GM12878 (cell line): Measurements from ENCODE around the gene CD2. TPM values are rescaled to one million over a fixed set of nuclear protein-coding genes. Genes with fewer than 3 reads are reported as not detected.

ENCODE experiments used
- ATAC-seq: fragments of 200-7000 bp; cut with Tn5 transposase; 3 replicates; pipeline ENCODE4 v1.9.1; 2020; ENCODE audit warnings: mild to moderate bottlenecking, moderate library complexity
- BruUV-seq: library from RNA; stranded (reverse); fragments of 400-500 nt; replicated peaks from 2 replicates; lab custom pipeline; 2021; lab: Mats Ljungman, UMichigan
- CTCF ChIA-PET: fragments of 300-600 bp; sonication (Branson Sonifier 250); formaldehyde crosslinking; extraction: SDS; loops from one replicate; lab custom pipeline; 2021; ENCODE audit warnings: inconsistent platforms; lab: Yijun Ruan, JAX
- POLR2A ChIA-PET: fragments of 350-600 bp; formaldehyde crosslinking; extraction: SDS; loops from one replicate; lab custom pipeline; 2021; ENCODE audit warnings: inconsistent platforms; lab: Charles Lee
- RAD21 ChIA-PET: fragments of 300-600 bp; sonication (Branson Sonifier 250); formaldehyde crosslinking; loops from one replicate; lab custom pipeline; 2023; ENCODE audit warnings: antibody characterized with exemption; ENCODE audit not compliant: unreplicated experiment; lab: Charles Lee
- SMC1A ChIA-PET: fragments of 300-600 bp; sonication (Branson Sonifier 250); formaldehyde crosslinking; loops from one replicate; lab custom pipeline; 2023; ENCODE audit not compliant: unreplicated experiment, uncharacterized antibody; lab: Charles Lee
- DNase-seq: peaks from one replicate; pipeline ENCODE4 v3.0.0-alpha.2; 2011; ENCODE audit warnings: low read depth, low spot score
- FAIRE-seq: peaks from 3 replicates; lab custom pipeline; 2011; peaks lifted over from hg19 to GRCh38; lab: Jason Lieb, UNC
- H2AFZ ChIP-seq: 2 replicates; pipeline ENCODE4 v1.6.0; 2011; ENCODE audit warnings: low read depth, low read length, control low read depth; ENCODE audit not compliant: control insufficient read depth
- H3K27ac ChIP-seq: 2 replicates; pipeline ENCODE4 v1.5.1; 2011; ENCODE audit warnings: control low read depth; ENCODE audit not compliant: control insufficient read depth, insufficient read depth
- H3K27me3 ChIP-seq, 2 experiments: replicated peaks in 1 of 2; 2 replicates each; pipeline versions ENCODE4 v1.6.0 to v1.6.1; 2011; ENCODE audit warnings: low read length in 1 of 2; ENCODE audit not compliant: control insufficient read depth in 2 of 2, insufficient read depth in 2 of 2
- H3K36me3 ChIP-seq, 2 experiments: 2 replicates each; pipeline ENCODE4 v1.5.1; 2011; ENCODE audit warnings: low read length in 1 of 2; ENCODE audit not compliant: control insufficient read depth in 2 of 2, insufficient read depth in 2 of 2
- H3K4me1 ChIP-seq: 2 replicates; pipeline ENCODE4 v1.6.1; 2011; ENCODE audit warnings: mild to moderate bottlenecking, low read length, moderate library complexity, mixed read lengths; ENCODE audit not compliant: control insufficient read depth, insufficient read depth
- H3K4me2 ChIP-seq: 2 replicates; pipeline ENCODE4 v1.6.0; 2011; ENCODE audit warnings: control low read depth; ENCODE audit not compliant: control insufficient read depth, insufficient read depth
- H3K4me3 ChIP-seq: fragments of 200-600 bp; sonication (generic); 2 replicates; pipeline ENCODE4 v1.5.1; 2016
- H3K79me2 ChIP-seq: 2 replicates; pipeline ENCODE4 v1.6.0; 2011; ENCODE audit warnings: low read length; ENCODE audit not compliant: control insufficient read depth, insufficient read depth
- H3K9ac ChIP-seq: 2 replicates; pipeline ENCODE4 v1.8.0; 2011; ENCODE audit warnings: low read length, control low read depth, mixed read lengths; ENCODE audit not compliant: control insufficient read depth, insufficient read depth
- H3K9me3 ChIP-seq: replicated peaks from 3 replicates; pipeline ENCODE4 v1.5.1; 2011; ENCODE audit warnings: mild to moderate bottlenecking, low read length; ENCODE audit not compliant: control insufficient read depth, insufficient read depth
- H4K20me1 ChIP-seq: 2 replicates; pipeline ENCODE4 v1.6.0; 2011; ENCODE audit not compliant: control insufficient read depth, insufficient read depth
- ASH2L ChIP-seq: fragments of 300-600, 200-600 bp; sonication (generic); IDR thresholded peaks from 2 replicates; pipeline ENCODE4 v1.6.1; 2017; ENCODE audit warnings: low read depth, mild to moderate bottlenecking, borderline replicate concordance
- CBFB ChIP-seq: IDR thresholded peaks from 2 replicates; pipeline ENCODE4 v1.6.1; 2016; ENCODE audit warnings: antibody characterized with exemption, low read depth
- ETV6 ChIP-seq, 2 experiments: fragments of 450-650 bp in 1 of 2; IDR thresholded peaks in 1 of 2; conservative IDR thresholded peaks in 1 of 2; 2 replicates each; pipeline ENCODE4 v1.6.1; 2014; ENCODE audit warnings: antibody characterized with exemption in 1 of 2, borderline replicate concordance in 1 of 2, low read depth in 1 of 2, mild to moderate bottlenecking in 1 of 2, moderate library complexity in 1 of 2
- MEF2A ChIP-seq: IDR thresholded peaks from 2 replicates; pipeline ENCODE4 v1.6.1; 2011; ENCODE audit warnings: low read depth, mild to moderate bottlenecking, low read length, moderate library complexity; ENCODE audit not compliant: insufficient read depth
- NFYB ChIP-seq: IDR thresholded peaks from 2 replicates; pipeline ENCODE4 v1.6.1; 2011; ENCODE audit warnings: low read depth, mild to moderate bottlenecking, low read length, improper control_type of control experiment, moderate library complexity; ENCODE audit not compliant: insufficient read depth
- PAX8 ChIP-seq: fragments of 450-650 bp; IDR thresholded peaks from 2 replicates; pipeline ENCODE4 v1.6.1; 2017; ENCODE audit warnings: mild to moderate bottlenecking, moderate library complexity
- POU2F2 ChIP-seq: IDR thresholded peaks from 3 replicates; pipeline ENCODE4 v1.6.1; 2011; ENCODE audit warnings: low read depth, mild to moderate bottlenecking, low read length, borderline replicate concordance
- TCF12 ChIP-seq: IDR thresholded peaks from 2 replicates; pipeline ENCODE4 v1.6.1; 2011; ENCODE audit warnings: low read depth, mild to moderate bottlenecking, low read length
- ZNF217 ChIP-seq: fragments of 450-650 bp; IDR thresholded peaks from 2 replicates; pipeline ENCODE4 v1.6.1; 2017; ENCODE audit warnings: antibody characterized with exemption, mild to moderate bottlenecking
- WGBS: methylation state at CpG from one replicate; pipeline ENCODE4 v1.1.6; 2016; ENCODE audit warnings: low lambda C conversion rate; ENCODE audit not compliant: insufficient replicate concordance, insufficient coverage; ENCODE audit errors: missing lambda C conversion rate; 5-methylcytosine and 5-hydroxymethylcytosine counted together
- in situ Hi-C: fragments of 300-500 bp; cut with MboI; formaldehyde crosslinking; loops from 9 replicates; pipeline ENCODE4 v1.14.3; 2018; ENCODE audit warnings: mixed read lengths
- intact Hi-C: fragments of 100-400 bp; cut with micrococcal nuclease; formaldehyde crosslinking; loops from one replicate; pipeline ENCODE4 v1.14.2; 2022; ENCODE audit not compliant: unreplicated experiment
- polyA plus RNA-seq, 11 experiments: library from polyadenylated mRNA; depleted of rRNA in 4 of 11; unstranded in 6 of 11; stranded (reverse) in 5 of 11; fragments of >200 nt; fragmentation: Nextera tagmentation in 4 of 11; fragmentation: Illumina TruSeq in 1 of 11; extraction: Ambion mirVana in 4 of 11; extraction: Trizol in 1 of 11; gene quantifications; 1 replicate in 1 of 11; 2 replicates in 10 of 11; pipeline versions ENCODE4 v1.2.1 to v1.2.3, GENCODE V29; 2011 to 2016; ENCODE audit warnings: inconsistent platforms in 2 of 11, missing spikeins in 2 of 11, low read depth in 1 of 11
- total RNA-seq, 4 experiments: library from RNA; depleted of rRNA in 3 of 4; stranded (reverse); fragments of >200 nt in 3 of 4; fragmentation: Illumina TruSeq in 1 of 4; extraction: Trizol in 1 of 4; gene quantifications; 2 replicates each; pipeline versions ENCODE4 v1.2.1 to v1.2.3, GENCODE V29; 2013 to 2021
- TF ChIP-seq, protein P1 (sequence below): IDR thresholded peaks from 2 replicates; pipeline ENCODE4 v1.6.1; 2012; ENCODE audit warnings: low read depth, low read length, improper control_type of control experiment

Gene CD2
- total and polyA plus RNA-seq, 10 of the 15 experiments (the other 5 are each of a cell fraction or from before 2014, with no cell fraction given) = 0.15 to 4.3 (median 2.8) TPM

DNA sequence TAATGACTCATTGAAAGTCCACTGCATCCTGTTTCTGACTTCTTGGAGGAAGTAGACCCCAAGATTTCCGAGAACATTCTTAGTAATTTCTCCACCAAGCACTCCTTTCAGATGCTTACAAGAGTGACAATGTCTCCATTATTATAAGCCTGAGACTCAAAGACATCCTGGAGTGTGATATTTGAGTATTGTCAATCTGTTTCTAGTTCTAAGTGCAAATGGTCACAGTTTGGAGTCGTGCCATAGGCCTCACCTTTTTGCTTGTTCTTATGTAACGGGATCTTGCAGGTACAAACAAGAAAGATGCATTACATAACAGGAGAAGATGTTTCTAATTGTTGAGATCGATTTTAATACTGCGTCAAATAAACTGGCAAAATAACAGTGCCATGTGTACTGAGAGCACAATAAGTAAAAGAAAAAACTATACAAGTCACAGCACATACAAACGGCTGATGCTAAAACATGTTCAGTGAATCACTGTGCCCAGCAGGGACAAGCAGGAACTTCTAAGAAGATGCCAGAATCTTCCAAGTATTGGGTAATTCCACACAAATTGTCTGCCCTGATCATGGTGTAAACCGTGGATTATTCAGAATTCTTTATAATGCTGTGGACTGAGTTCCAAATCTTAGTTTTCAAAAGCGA lies 54.1 kb downstream of the CD2 start:
- in situ Hi-C loops (no loop called here), intact Hi-C loops (no loop called here)
- DNase-seq (no peak), ATAC-seq (no peak), FAIRE-seq (no peak)
- no TSS peak for BruUV-seq
- H3K4me3 ChIP-seq = no peak overlapping the region
- peaks cover 5% of the 10 kb centered on the region; the same call in 2 of the 3 replicates for H3K9me3 ChIP-seq
- no peak overlapping the region for H3K9ac ChIP-seq
- H3K79me2 ChIP-seq = no peaks in the 10 kb centered on the region
- ChIA-PET SMC1A (interaction anchor here (0.7 to 2.9 kb wide), 11 partner anchors 7 to 82 kb away, joined by 3 to 17 read pairs (median 4); no protein-coding TSS in a partner anchor), POLR2A (interaction anchor here (0.7 kb wide), 1 partner anchor 248 kb away, joined by 3 read pairs; no protein-coding TSS in a partner anchor), CTCF (interaction anchor here (1.4 kb wide), 1 partner anchor 74 kb away, joined by 4 read pairs; no protein-coding TSS in a partner anchor), RAD21 (interaction anchor here (0.7 to 1.0 kb wide), 2 partner anchors 12 to 70 kb away, joined by 3 read pairs; no protein-coding TSS in a partner anchor)
- no peaks in the 10 kb centered on the region for H4K20me1 ChIP-seq
- H3K4me2 ChIP-seq = no peak overlapping the region
- no peaks in the 10 kb centered on the region for H3K27me3 ChIP-seq
- H3K4me1 ChIP-seq = peaks cover 5% of the 10 kb centered on the region
- WGBS = 64% methylated on average over 8 of the region's 8 CpGs
- no peak for TF ChIP-seq TCF12
- TF ChIP-seq ETV6 (conservative IDR thresholded peaks at IDR 0.05 in 1 of 2, IDR thresholded peaks at IDR 0.05 in 1 of 2; ENCODE audit: borderline replicate concordance in 1 of 2, low read depth in 1 of 2) = peak in 1 of 2 experiments; percentile 83; a peak in 2 of 4 replicates
- no peak for TF ChIP-seq PAX8
- TF ChIP-seq, all 136 proteins: peak for 1
- no peak overlapping the region for H2AFZ ChIP-seq
- H3K36me3 ChIP-seq = no peaks in the 10 kb centered on the region
- H3K27ac ChIP-seq = no peak overlapping the region

DNA sequence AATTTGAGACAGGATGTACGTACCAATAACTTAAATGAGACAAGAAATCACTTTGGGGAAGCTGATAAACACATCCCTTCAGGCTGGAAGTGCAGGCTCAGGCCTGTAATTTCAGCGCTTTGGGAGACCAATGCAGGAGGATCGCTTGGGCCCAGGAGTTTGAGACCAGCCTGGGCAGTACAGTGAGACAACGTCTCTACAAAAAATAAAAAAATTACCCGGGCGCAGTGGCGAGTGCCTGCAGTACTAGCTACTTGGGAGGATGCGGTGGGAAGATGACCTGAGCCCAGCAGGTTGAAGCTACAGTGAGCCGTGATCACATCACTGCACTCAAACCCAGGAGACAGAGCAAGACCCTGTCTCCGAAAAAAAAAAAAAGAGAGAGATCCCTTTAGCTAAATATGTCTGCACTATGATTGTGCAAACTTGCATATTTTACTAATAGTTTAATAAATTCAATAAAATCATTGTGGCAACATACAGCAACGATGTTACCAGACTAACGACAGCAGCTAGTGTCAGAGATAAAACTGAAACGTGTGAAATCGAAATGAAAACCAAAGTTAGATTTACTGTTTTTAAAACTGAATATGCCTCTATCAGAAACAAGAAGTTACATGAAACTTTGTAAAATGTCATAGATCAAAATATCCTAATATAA lies 54.7 kb downstream of the CD2 start:
- H3K4me1 ChIP-seq = peaks cover 5% of the 10 kb centered on the region
- RAD21 ChIA-PET = interaction anchor here (0.7 to 1.0 kb wide), 3 partner anchors 14 to 71 kb away, joined by 3 read pairs; no protein-coding TSS in a partner anchor
- no peak overlapping the region for H3K4me2 ChIP-seq
- H2AFZ ChIP-seq = no peak overlapping the region
- BruUV-seq = no TSS peak
- H3K36me3 ChIP-seq = no peaks in the 10 kb centered on the region
- H3K4me3 ChIP-seq = no peak overlapping the region
- SMC1A ChIA-PET = interaction anchor here (0.7 to 1.8 kb wide), 8 partner anchors 9 to 201 kb away, joined by 3 to 6 read pairs (median 4); no protein-coding TSS in a partner anchor
- no peak overlapping the region for H3K9ac ChIP-seq
- H3K9me3 ChIP-seq = peaks cover 5% of the 10 kb centered on the region; the same call in 2 of the 3 replicates
- FAIRE-seq = no peak
- CTCF ChIA-PET = interaction anchor here (0.6 kb wide), 2 partner anchors 33 to 78 kb away, joined by 3 to 4 read pairs; no protein-coding TSS in a partner anchor
- 62% methylated on average over 13 of the region's 14 CpGs for WGBS
- no peak for DNase-seq
- H3K27ac ChIP-seq = no peak overlapping the region
- no peak for ATAC-seq
- intact Hi-C loops (no loop called here), in situ Hi-C loops (no loop called here)
- no peaks in the 10 kb centered on the region for H3K79me2 ChIP-seq
- POLR2A ChIA-PET = interaction anchor here (0.6 to 0.7 kb wide), 2 partner anchors 38 to 247 kb away, joined by 3 read pairs; no protein-coding TSS in a partner anchor
- no peaks in the 10 kb centered on the region for H4K20me1 ChIP-seq
- no peaks in the 10 kb centered on the region for H3K27me3 ChIP-seq
- TF ChIP-seq MEF2A = no peak
- TF ChIP-seq, protein P1, sequence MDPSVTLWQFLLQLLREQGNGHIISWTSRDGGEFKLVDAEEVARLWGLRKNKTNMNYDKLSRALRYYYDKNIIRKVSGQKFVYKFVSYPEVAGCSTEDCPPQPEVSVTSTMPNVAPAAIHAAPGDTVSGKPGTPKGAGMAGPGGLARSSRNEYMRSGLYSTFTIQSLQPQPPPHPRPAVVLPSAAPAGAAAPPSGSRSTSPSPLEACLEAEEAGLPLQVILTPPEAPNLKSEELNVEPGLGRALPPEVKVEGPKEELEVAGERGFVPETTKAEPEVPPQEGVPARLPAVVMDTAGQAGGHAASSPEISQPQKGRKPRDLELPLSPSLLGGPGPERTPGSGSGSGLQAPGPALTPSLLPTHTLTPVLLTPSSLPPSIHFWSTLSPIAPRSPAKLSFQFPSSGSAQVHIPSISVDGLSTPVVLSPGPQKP = no peak
- no peak for TF ChIP-seq POU2F2
- TF ChIP-seq ASH2L = no peak
- TF ChIP-seq CBFB = no peak
- no peak for TF ChIP-seq ZNF217
- TF ChIP-seq NFYB = no peak
